Mesothelial cell of epicardium (in vitro differentiated cells): ENCODE measurements around the gene LRRC1. TPM values are rescaled to one million over a fixed set of nuclear protein-coding genes. Genes with fewer than 3 reads are reported as not detected.
A peak's percentile ranks its signal among the peaks of the same experiment; 100 is the strongest.

Source experiments
- DNase-seq, 2 experiments: peaks; one replicate each; pipeline ENCODE4 v3.0.0; 2021; ENCODE audit warnings: low spot score in 2 of 2; ENCODE audit not compliant: unreplicated experiment in 2 of 2
- H3K27ac Mint-ChIP-seq: 2 replicates; pipeline ENCODE4 v1.8.0; 2021; ENCODE audit warnings: mixed read lengths
- H3K27me3 Mint-ChIP-seq: 2 replicates; pipeline ENCODE4 v1.8.0; 2021; ENCODE audit warnings: low read depth, mixed read lengths
- H3K36me3 Mint-ChIP-seq: 2 replicates; pipeline ENCODE4 v1.8.0; 2021; ENCODE audit warnings: mixed read lengths
- H3K4me1 Mint-ChIP-seq: 2 replicates; pipeline ENCODE4 v1.8.0; 2021; ENCODE audit warnings: mixed read lengths
- H3K4me3 Mint-ChIP-seq: 2 replicates; pipeline ENCODE4 v1.8.0; 2021; ENCODE audit warnings: mild to moderate bottlenecking, moderate library complexity, mixed read lengths
- H3K9me3 Mint-ChIP-seq: 2 replicates; pipeline ENCODE4 v1.8.0; 2021; ENCODE audit warnings: mixed read lengths
- CTCF ChIP-seq: fragments of 200-600 bp; sonication (generic); IDR thresholded peaks from one replicate; pipeline ENCODE4 v1.5.0; 2021; ENCODE audit warnings: antibody characterized with exemption; ENCODE audit not compliant: unreplicated experiment
- total RNA-seq: library from RNA; stranded (reverse); gene quantifications from 3 replicates; pipeline ENCODE4 v1.2.1, GENCODE V29; 2021

Gene LRRC1
- total RNA-seq, 1 donor from 2014 or later: 30.4 TPM

GRCh38 chr6:53831936-53832660, 37.3 kb downstream of the LRRC1 start:
- Mint-ChIP-seq H3K27me3 (no peaks in the 10 kb centered on the region), H3K4me1 (peaks cover 28% of the 10 kb centered on the region), H3K27ac (no peak overlapping the region), H3K4me3 (no peak overlapping the region), H3K9me3 (no peaks in the 10 kb centered on the region), H3K36me3 (no peaks in the 10 kb centered on the region)
- no peak for TF ChIP-seq CTCF
- DNase-seq: no peak

- DNase-seq: no peak
- H3K4me3 Mint-ChIP-seq: no peak overlapping the region
- no peak overlapping the region for H3K27ac Mint-ChIP-seq
- H3K4me1 Mint-ChIP-seq: peaks cover 35% of the 10 kb centered on the region
- no peaks in the 10 kb centered on the region for H3K27me3 Mint-ChIP-seq
- no peaks in the 10 kb centered on the region for H3K36me3 Mint-ChIP-seq
- TF ChIP-seq CTCF: no peak
- no peaks in the 10 kb centered on the region for H3K9me3 Mint-ChIP-seq
Observed at GRCh38 chr6:53833155-53833554, 38.4 kb downstream of the LRRC1 start.

- Mint-ChIP-seq H3K27me3 (no peaks in the 10 kb centered on the region), H3K9me3 (no peaks in the 10 kb centered on the region), H3K27ac (peak overlapping the region; percentile 10), H3K36me3 (no peaks in the 10 kb centered on the region), H3K4me3 (no peak overlapping the region), H3K4me1 (peaks cover 38% of the 10 kb centered on the region)
- no peak for DNase-seq
- no peak for TF ChIP-seq CTCF
Observed at GRCh38 chr6:53834132-53834531, 39.3 kb downstream of the LRRC1 start.

GRCh38 chr6:53837865-53838769, 43.3 kb downstream of the LRRC1 start:
- TF ChIP-seq CTCF: no peak
- peaks cover 21% of the 10 kb centered on the region for H3K4me1 Mint-ChIP-seq
- no peaks in the 10 kb centered on the region for H3K27me3 Mint-ChIP-seq
- peak overlapping the region; percentile 44 for H3K27ac Mint-ChIP-seq
- H3K9me3 Mint-ChIP-seq: peaks cover 13% of the 10 kb centered on the region
- H3K36me3 Mint-ChIP-seq: peaks cover 24% of the 10 kb centered on the region
- H3K4me3 Mint-ChIP-seq: no peak overlapping the region
- no peak for DNase-seq

- Mint-ChIP-seq H3K27ac (no peak overlapping the region), H3K4me3 (no peak overlapping the region), H3K27me3 (no peaks in the 10 kb centered on the region), H3K4me1 (peaks cover 14% of the 10 kb centered on the region), H3K9me3 (peaks cover 13% of the 10 kb centered on the region), H3K36me3 (peaks cover 28% of the 10 kb centered on the region)
- DNase-seq: no peak
- TF ChIP-seq CTCF: no peak
Observed at GRCh38 chr6:53840027-53840426, 45.2 kb downstream of the LRRC1 start.
